Measurements from ENCODE around the gene PPP1R10.

PPP1R10 gene

DNA sequence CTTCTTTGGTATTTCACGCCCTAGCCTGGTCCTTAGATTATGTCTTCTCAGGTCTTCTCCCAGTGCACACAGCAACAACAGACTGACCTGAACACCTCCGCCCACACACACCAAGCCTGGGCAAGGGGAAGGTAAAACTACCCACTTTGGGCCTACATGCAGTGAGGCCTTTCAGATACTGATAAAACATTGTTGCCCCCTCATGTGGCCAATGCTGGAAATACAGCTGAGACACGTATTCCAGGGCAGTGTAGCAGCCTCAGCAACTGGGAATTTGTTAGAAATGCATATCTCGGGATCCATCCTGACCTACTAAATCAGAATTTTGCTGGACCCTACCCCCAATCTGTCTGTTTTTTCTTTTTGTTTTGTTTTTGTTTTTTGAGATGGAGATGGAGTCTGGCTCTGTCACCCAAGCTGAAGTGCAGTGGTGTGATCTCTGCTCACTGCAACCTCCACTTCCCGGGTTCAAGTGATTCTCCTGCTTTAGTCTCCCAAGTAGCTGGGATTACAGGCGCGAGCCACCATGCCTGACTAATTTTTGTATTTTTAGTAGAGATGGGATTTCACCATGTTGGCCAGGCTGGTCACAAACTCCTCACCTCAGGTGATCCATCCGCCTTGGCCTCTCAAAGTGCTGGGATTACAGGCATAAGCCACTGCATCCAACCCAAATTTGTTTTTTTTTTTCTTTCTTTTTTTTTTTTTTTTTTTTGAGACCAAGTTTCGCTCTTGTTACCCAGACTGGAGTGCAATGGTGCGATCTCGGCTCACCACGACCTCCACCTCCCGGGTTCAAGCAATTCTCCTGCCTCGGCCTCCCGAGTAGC is 19.5 kb downstream of the PPP1R10 start:
- DNase-seq = peak; percentile 68

DNA sequence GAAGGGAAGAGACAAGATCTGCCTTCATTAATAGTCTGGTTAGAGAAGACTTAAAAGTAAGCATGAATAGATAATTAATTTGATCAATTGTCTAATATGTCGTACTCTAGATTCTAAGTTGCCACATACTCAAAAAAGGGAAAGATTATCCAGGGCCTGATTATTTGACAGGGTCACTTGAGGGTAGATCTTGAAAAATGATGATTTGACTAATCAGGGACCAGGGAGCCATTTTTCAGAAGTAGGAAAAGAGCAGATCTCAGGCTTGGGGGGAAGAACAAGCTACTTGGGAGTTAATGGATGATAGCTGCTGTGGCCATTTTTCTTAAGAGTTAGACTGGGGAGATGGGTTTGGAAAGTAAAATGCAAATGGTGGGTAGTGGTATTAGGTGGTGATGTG is 24.8 kb downstream of the PPP1R10 start:
- no peak for DNase-seq

DNA sequence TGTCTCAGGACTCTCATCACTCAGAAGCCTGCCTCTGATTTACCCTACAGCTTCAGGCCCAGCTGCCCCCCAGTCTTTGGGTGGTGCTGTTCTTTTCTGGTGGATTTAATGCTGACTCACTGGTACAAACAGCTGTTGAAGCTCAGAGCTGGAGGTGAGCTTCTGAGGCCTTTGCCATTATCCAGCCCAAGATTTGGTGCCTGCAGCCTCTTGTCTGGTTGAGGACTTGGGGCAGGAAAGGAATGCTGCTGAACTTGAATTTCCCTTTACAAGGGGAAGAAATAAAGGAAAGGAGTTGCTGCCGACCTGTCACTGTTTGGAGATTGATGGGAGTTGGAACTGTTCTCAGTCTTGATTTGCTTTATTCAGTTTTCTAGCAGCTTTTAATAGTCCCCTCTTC is 26.0 kb downstream of the PPP1R10 start:
- no peak for DNase-seq

DNA sequence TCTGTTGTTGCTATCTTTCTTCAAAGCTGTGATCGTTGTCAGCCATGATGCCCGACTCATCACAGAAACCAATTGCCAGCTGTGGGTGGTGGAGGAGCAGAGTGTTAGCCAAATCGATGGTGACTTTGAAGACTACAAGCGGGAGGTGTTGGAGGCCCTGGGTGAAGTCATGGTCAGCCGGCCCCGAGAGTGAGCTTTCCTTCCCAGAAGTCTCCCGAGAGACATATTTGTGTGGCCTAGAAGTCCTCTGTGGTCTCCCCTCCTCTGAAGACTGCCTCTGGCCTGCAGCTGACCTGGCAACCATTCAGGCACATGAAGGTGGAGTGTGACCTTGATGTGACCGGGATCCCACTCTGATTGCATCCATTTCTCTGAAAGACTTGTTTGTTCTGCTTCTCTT is 26.5 kb downstream of the PPP1R10 start:
- no peak for DNase-seq

DNA sequence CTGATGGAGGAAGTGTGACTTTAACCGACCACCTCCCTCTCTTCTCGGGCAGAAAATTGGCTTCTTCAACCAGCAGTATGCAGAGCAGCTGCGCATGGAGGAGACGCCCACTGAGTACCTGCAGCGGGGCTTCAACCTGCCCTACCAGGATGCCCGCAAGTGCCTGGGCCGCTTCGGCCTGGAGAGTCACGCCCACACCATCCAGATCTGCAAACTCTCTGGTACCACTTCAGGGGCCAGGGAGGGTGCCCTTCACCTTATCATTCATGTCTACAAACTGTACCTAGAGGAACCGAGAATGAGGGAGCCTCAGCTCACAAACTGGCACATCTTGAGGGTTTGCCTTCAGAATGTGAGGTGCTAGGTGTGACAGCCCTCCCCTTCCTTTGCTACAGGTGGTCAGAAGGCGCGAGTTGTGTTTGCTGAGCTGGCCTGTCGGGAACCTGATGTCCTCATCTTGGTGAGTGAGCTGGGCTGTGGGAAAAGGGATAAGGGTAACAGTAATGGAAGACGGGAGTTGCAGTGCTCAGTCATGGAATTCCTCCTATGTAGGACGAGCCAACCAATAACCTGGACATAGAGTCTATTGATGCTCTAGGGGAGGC is 27.2 kb downstream of the PPP1R10 start:
- no peak for DNase-seq

DNA sequence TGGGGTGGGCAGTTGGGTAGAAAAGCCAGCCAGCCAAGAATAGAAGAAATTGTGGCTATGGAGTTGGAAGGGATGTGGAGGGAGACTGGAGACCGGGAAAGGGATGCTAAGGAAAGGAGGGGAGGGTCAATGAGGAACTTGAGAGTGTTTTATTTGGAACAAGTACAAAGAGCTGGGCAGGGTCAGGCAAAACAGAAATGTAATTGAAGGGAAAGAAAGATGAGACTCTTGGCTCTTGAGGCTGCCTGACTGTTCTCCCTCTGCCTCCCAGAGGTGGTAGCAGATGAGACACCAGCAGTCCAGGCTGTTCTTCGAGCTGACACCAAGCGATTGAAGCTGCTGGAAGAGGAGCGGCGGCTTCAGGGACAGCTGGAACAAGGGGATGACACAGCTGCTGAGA is 33.1 kb downstream of the PPP1R10 start:
- DNase-seq = no peak

DNA sequence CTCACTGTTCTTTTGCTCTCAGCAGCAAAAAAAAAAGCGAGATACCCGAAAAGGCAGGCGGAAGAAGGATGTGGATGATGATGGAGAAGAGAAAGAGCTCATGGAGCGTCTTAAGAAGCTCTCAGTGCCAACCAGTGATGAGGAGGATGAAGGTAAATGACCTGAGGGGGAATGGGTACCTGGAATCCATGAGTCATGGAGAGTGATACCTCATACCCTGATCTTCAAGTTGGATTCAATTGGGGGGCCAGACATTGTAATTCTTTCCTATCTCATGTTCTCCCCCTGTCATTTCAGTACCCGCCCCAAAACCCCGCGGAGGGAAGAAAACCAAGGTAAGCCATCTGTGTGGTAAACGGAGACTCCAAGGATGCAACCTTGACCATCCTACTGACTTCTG is 39.0 kb downstream of the PPP1R10 start:
- DNase-seq = no peak

DNA sequence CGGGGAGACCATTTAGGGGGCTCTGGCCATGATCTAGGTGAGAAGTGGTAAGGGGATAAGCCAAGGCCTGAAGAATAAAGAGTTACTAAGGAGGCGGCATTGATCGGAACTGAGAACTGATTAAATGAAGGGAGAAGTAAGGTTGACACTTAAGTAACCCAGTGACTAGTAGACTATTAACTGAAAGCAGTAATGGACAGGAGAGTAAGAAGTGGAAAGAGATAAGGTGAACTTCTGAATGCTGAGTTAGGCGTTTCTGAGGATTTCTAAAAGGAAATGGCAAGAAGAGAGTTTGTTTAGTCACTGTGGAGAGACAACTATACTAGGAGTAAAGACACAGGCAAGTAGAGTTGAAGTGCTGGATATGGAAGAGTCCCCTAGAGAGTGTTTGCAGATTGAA is 43.9 kb downstream of the PPP1R10 start:
- DNase-seq = no peak

DNA sequence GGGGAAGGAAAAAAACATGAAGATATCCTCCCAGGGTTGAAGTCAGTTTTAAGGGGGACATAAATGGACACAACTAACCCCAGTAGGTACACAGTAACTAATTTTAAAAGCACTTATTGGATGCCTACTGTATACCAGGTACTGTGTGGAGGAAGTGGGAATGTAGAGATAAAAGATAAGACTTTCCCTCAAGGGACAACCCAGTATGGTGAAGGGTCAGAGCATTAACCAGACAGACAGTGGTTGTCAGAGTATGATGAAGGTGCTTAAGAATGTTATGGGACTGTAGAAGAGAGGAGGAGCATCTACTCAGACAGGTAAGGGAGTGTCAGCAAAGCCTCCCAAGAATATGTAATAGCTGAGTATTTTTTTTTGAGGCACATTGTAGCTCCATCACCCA is 44.9 kb downstream of the PPP1R10 start:
- no peak for DNase-seq

DNA sequence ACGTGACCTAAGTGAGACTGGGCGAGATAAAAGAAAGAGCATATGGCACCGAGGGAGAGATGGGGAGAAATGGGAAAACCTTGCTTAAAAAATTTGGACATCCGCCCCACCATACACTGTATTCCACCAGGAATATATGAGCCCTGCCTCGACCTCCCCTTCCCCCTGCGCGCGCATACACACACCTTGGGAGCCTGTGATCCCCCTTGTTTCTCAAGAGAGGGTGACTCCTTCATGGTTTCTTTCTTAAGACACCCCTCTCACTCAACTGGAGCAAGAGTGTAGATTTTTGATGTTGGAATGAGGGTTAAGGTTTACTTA is 45.3 kb downstream of the PPP1R10 start:
- no peak for DNase-seq

DNA sequence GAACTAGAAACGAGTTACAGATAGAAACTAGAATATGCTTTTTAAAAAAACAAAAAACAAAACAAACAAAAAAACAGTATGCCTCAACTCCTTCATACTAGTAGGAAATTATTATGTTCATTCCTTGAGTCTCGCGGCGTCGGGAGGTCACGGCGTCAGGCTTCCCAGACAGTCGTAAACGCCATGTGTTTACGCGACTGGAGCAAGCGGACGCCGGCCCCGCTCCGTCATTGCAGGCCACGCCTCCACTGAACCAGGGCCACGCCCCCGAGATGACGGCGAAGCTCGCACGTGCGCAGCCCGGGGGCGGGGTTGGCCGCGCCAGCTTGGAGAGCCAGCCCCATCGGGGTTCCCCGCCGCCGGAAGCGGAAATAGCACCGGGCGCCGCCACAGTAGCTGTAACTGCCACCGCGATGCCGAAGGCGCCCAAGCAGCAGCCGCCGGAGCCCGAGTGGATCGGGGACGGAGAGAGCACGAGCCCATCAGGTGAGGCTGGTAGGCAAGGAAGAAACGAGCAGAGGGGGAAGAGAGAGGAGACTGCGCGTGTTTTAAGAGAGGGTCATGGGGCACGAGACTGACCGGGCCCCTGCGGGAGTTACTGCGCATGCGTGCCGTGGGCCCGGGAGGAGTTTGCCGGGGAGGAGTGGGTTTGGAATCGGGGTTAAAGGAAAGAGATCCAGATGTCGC is 45.8 kb downstream of the PPP1R10 start, which contains the start of gene ABCF1:
ABCF1 (plus strand) TSS at position 368 of the 687 bp plus-strand sequence; CDS start at position 414, 46 bp downstream.
- DNase-seq = peak; percentile 96

DNA sequence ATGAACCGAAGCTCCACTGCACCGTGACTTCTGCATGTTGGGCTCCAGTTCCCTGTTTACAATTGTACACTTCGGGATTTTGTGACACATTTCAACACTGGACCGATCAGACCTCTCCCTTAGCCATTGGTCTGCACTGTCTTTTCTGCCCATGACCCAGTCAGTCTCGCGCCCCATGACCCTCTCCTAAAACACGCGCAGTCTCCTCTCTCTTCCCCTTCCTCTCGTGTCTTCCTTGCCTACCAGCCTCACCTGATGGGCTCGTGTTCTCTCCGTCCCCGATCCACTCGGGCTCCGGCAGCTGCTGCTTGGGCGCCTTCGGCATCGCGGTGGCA is 46.3 kb downstream of the PPP1R10 start:
- no peak for DNase-seq

DNA sequence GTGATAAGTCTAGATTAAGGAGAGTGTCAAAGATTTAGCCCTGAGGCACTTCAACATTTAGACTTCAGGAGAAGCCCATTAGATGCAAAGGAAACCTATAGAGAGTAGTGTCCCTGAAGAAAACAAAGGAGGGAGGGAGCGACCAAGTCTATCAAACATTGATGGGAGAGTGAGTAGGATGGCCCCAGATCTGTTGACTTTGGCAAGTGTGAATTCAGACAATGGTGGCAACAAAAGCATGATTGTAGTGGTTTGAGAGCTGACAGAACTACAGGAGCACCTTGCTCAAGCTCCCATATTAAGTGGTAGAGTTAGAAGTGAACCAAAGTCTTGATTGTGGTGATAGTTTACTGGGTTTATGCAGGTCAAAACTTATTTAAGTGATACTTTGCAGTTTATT is 46.8 kb downstream of the PPP1R10 start:
- DNase-seq = no peak

DNA sequence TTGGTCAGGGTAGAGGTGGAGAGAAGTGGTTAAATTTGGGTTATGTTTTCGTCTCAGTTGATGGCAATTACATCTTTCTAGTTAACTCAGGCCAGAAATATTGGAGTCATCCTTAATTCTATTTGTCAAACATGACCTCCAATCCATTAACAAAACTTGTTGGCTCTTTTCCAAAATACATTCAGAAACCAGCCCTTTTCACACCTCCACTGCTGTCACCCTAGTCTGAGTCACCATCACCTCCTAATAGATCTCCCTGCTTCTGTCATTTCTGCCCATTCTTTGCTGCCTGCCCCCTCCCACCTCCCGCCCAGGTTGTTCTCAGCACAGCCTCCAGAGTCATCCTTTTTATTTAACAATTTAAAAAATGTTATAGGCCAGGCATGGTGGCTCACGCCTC is 48.8 kb downstream of the PPP1R10 start:
- no peak for DNase-seq

DNA sequence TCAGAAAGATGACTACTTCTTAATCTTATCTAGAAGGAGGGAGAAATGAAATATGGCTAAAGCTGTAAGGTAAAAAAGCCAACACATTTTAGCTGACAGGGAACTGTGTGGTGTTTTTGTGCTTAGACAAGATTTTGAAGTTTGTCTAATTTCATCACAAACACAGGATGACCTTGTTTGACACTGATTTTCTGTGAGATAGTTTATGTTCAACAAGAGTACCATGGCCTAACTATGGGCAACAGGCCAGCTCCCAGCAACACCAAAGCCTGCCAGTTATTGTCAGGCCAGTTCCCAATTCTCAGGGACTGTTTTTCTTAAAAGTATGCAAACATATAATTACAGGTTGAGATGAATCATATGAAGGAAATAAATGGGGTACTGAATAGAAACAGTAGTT is 51.3 kb downstream of the PPP1R10 start:
- DNase-seq = no peak

DNA sequence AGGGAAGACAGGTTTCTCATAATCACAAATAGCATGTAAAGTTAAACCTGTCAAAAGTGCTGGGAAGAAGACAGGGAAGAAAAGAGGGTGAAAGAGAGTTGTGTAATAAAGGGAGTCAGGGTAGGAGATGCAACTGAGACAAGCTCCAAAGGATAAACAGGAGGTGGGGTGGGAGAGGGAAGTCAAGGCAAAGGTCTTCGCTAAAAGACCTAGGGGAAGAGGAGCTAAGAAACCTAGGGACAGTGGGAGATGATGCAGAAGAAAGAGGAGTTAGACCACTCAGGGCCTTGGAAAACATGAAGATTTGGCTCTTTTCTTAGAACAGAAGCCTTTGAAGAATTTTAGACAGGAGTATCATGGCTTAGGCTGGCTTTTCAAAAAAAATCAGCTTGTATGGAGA is 52.9 kb downstream of the PPP1R10 start:
- no peak for DNase-seq

DNA sequence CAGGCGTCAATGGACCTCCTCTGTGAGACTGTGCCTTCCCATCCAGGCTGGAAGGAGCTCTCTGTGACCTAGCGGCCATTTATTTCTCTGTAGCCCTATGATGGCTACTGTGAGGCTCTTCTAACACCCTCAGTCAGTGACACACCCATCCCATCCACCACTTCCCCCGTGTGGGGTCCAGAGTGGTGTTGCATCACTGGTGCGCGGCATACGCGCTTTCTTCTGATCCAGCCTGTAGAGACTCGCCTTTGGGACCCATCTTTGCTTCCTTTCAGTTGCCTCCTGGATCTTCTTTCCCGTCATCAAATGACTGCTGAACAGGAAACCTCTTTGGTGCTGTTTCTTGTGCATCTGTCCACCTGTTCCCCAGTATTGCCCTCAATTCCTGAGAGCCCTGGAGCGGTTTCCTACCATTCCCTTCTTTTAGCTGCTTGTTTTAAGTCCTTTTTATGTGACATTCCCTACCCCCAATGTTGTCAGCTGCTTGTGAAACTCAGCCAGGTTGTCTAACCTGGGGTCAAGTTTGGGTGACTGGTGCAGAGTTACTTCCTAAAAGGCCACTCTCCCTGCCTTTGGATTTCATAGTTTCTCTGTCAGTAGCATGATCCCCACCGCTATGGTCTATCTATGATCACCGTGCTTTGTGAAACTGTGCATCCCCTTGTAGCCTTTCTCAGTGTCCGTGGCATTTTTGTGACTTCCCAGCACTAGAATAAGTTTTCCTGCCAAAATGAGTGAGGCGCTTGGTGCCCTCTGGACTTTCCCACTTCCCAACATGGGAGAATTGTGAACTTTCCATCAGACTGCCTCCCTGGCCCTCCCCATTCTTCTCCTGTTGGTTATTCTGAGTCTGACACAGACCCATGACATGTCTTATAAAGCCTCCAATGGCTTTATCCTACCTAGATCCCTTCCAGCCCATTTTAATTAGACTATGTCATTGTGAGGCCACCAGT is 54.3 kb downstream of the PPP1R10 start:
- no peak for DNase-seq

DNA sequence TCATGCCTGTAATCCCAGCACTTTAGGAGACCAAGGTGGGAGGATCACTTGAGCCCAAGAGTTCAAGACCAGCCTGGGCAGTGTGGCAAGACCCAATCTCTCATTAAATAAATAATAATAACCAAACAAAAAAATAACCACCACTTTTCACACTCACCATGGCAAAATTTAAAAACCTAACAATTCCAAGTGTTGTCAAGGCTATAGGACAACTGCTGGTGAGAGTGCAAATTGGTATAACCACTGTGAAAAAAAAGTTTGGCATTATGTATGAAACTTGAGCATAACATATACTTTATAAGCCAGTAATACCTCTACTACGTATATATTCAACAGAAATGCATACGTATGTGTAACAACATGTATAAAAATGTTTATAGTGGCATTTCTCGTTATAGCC is 56.1 kb downstream of the PPP1R10 start:
- no peak for DNase-seq

DNA sequence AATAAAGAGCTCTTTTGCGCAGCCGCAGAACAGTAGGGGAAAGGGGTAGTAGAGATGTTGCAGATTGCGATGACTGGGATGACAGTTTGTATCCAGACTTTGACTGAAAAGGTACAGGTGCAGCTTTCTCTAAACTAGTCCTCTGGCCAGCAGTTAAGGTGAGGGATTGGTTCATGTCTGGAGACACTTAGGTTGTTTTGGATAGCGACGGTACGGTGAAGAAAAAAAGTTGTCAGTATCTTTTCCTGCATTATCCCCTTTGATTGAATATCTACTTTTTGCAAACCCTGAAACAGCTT is 59.4 kb downstream of the PPP1R10 start:
- no peak for DNase-seq

DNA sequence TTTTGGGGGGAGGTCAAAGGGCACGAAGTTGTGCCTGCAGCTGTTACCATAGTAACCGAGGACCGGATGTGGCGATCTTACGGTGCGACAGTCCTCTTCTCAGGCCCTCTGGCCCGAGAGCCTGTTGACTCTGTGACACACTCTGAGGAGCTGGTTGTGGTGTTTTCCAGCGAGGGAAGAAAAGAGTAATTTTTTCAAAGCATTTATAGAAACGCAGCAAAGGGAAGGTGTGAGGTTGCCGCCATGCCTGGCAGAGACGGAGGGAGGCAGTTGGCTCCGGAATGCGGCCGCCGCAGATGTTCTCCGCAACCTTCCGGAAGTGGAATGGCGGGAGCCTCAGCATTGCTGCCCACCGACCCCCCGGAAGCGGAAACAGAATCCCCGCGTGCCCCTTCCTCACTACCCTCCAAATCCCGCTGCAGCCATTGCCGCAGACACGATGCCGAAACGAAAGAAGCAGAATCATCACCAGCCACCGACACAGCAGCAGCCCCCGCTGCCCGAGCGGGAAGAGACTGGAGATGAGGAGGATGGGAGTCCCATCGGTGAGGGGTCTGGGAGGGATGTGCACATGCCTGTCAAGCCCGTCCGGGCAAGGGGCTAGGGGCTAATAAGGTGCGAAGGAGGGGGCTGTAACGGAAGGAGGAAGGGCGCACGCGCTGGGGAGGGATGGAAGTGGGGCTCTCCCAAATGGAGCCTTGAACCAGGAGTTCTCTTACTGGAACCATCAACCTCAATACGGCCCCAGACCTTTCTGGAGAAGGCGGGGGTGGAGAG is 59.9 kb downstream of the PPP1R10 start, which contains the start of gene PRR3:
PRR3 (plus strand) TSS at position 390 of the 777 bp plus-strand sequence; CDS start at position 440, 50 bp downstream.
- DNase-seq = peak; percentile 88

DNA sequence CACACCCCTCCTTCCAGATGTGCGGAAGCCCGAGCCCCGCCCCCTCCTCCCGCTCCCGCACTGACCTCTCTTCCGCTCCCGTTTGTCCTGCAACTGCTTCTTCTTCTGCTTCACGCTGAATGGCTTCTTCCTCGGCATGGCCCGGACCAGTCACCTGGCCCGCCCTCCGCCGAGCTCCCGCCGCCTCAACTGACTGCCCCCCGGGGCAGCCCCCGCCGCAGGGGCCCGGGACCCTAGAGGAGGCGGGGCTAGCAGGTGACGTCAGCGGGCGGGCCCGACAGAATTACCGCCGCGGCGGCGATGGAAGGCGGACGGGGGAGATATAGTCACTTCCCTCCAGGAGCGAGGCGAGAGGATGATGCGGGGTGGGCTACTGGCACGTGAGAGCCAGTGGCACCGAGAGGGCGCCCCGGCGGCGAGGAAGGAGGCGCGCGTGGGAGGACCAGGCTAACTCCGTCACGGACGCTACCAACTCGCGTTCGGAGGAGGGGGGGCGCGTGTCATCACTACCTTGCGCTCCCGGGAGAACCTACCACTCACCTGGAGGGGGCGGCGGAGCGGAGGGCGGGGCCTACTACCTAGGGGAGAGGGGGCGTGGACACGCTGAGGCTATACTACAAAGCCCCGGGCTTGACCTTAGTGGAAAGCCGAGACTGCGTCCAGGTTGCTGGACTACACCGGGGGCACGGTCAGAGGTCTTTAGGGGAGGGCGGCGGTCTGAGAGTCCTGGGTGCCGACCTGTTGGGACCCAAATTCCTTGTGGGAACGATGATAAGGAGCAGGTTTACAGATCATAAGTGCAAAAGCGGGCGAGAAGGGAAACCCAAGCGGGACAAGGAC is 60.8 kb downstream of the PPP1R10 start, which contains the start of gene GNL1:
GNL1 (minus strand) TSS at position 424 of the 840 bp plus-strand sequence; CDS start at position 138, 286 bp downstream.
- peak; percentile 87 for DNase-seq

DNA sequence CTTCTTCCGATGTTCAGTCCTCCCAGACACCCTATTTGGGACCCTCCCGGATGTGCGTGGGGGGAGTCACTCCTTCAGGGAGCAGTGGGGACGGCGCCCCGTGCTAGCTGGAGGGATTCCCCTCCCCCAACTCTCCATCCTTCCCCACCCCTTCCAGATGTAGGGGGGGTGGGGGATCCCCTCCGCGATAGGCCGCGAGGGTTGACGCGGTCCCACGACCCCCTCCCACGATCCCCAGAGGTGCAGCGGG is 61.3 kb downstream of the PPP1R10 start:
- DNase-seq = no peak
